Eye (tissue), 1 donor: ENCODE data around the gene DNAJA1.
"Not testable (repeated sequence)": the region's sequence is repeated elsewhere in the genome, so short reads cannot be mapped to it uniquely, and the experiment has no call there.

Source experiments
- DNase-seq: peaks from one replicate; pipeline ENCODE4 v3.0.0-alpha.2; 2015

DNAJA1 gene

GRCh38 chr9:33024966-33025571 is at the start of gene DNAJA1:
Gene DNAJA1, plus strand, starts transcription at chr9:33025273. Its CDS starts 1,212 bp downstream, at chr9:33026485.
- peak; percentile 98 for DNase-seq

GRCh38 chr9:32978051-32978450 is 47.0 kb upstream of the DNAJA1 start:
- DNase-seq, result no peak

GRCh38 chr9:32986971-32987370 is 38.1 kb upstream of the DNAJA1 start:
- DNase-seq, result no peak

- no peak for DNase-seq
Measured at GRCh38 chr9:32989660-32990059, 35.4 kb upstream of the DNAJA1 start.

GRCh38 chr9:32991897-32992594 is 33.0 kb upstream of the DNAJA1 start:
- DNase-seq, result no peak

- DNase-seq, result no peak
Measured at GRCh38 chr9:32992595-32993238, 32.4 kb upstream of the DNAJA1 start.

- DNase-seq, result peak; percentile 52
Measured at GRCh38 chr9:33000682-33001055, 24.4 kb upstream of the DNAJA1 start.

- not testable (repeated sequence) for DNase-seq
Measured at GRCh38 chr9:33005335-33005734, 19.7 kb upstream of the DNAJA1 start.

GRCh38 chr9:33007755-33008154 is 17.3 kb upstream of the DNAJA1 start:
- DNase-seq, result no peak

- no peak for DNase-seq
Measured at GRCh38 chr9:33011831-33012230, 13.2 kb upstream of the DNAJA1 start.

GRCh38 chr9:33012328-33013069 is 12.6 kb upstream of the DNAJA1 start:
- DNase-seq, result no peak

GRCh38 chr9:33013962-33014664 is 11.0 kb upstream of the DNAJA1 start:
- DNase-seq, result no peak

GRCh38 chr9:33014665-33015014 is 10.4 kb upstream of the DNAJA1 start:
- DNase-seq, result no peak

GRCh38 chr9:33017283-33018041 is 7.6 kb upstream of the DNAJA1 start:
- DNase-seq, result no peak

GRCh38 chr9:33019797-33020196 is 5.3 kb upstream of the DNAJA1 start:
- no peak for DNase-seq

- DNase-seq, result no peak
Measured at GRCh38 chr9:33022303-33022702, 2.8 kb upstream of the DNAJA1 start.

- no peak for DNase-seq
Measured at GRCh38 chr9:33022755-33023154, 2.3 kb upstream of the DNAJA1 start.

- DNase-seq, result no peak
Measured at GRCh38 chr9:33023661-33024060, 1.4 kb upstream of the DNAJA1 start.

- no peak for DNase-seq
Measured at GRCh38 chr9:33024126-33024965, 727 bp upstream of the DNAJA1 start.

- peak; percentile 93 for DNase-seq
Measured at GRCh38 chr9:33025572-33026342, 684 bp downstream of the DNAJA1 start.
